Fibroblast of lung (primary cell): ENCODE data around the gene COX17.

ENCODE experiments used
- CTCF ChIP-seq, 2 donors: IDR thresholded peaks in 1 of 2; conservative IDR thresholded peaks in 1 of 2; 1 replicate in 1 of 2; 2 replicates in 1 of 2; pipeline ENCODE4 v1.5.1; 2011 to 2012; ENCODE audit warnings: low read length in 2 of 2, control low read depth in 1 of 2, inconsistent platforms in 1 of 2, low read depth in 1 of 2, mild to moderate bottlenecking in 1 of 2
- EZH2 ChIP-seq: IDR thresholded peaks from 2 replicates; pipeline ENCODE4 v1.5.1; 2012; ENCODE audit warnings: low read length, control low read depth, mild to moderate bottlenecking; ENCODE audit errors: missing control alignments

GRCh38 chr3:119683421-119683820, 6.2 kb upstream of the COX17 start:
- TF ChIP-seq EZH2 (no peak), CTCF (conservative IDR thresholded peaks at IDR 0.05 in 1 of 2, IDR thresholded peaks at IDR 0.05 in 1 of 2; ENCODE audit: low read depth in 1 of 2, low read length in 2 of 2) (no peak)
